Measurements from ENCODE around the gene CLUH.
A peak's percentile ranks its signal among the peaks of the same experiment; 100 is the strongest.

CLUH gene

DNA sequence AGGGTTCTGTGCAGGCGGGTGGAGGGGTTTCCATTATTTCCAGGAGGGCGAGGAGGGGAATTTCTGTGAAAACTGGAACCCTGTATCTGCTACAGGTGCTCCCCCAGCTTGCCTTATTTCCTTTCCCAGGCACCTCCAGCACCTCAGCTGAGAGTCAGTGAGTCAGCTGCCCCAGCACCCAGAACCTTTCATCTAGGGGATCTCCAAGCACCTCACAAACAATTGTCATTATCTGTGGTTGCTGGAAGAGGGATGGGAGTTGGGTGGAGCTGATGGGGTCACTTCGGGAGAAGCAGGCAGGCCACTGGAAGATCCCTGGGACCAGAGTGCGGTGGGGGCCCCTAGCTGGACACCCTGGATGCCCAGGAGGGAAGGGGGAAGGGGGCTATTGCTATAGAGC is 10.0 kb upstream of the CLUH start:
- DNase-seq, result no peak
- in situ Hi-C loops (cut with MboI; ENCODE audit: low pct_unique_long_range_greater_than_20kb, low sequenced_read_pairs), result no loop called here

DNA sequence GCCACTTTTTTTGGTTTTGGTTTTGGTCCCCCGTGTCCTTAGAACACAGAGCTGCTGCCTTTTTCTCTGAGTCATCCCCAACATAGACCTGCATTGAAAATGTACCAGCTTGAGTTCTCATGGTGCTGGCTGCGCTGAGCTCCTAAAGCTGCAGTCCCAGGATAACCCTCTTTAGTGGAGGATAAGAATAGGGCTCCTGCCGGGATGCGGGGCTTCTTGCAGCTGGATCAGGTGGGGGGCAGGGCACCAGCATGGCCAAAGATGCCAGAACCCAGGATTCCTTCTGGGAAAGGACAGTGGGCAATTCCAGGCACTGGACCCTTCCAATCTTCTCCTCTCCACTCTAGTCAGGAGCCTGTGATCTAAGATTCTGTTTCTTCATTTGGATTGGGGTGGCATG is 8.3 kb upstream of the CLUH start:
- no peak for DNase-seq
- in situ Hi-C loops (cut with MboI; ENCODE audit: low pct_unique_long_range_greater_than_20kb, low sequenced_read_pairs), result no loop called here

DNA sequence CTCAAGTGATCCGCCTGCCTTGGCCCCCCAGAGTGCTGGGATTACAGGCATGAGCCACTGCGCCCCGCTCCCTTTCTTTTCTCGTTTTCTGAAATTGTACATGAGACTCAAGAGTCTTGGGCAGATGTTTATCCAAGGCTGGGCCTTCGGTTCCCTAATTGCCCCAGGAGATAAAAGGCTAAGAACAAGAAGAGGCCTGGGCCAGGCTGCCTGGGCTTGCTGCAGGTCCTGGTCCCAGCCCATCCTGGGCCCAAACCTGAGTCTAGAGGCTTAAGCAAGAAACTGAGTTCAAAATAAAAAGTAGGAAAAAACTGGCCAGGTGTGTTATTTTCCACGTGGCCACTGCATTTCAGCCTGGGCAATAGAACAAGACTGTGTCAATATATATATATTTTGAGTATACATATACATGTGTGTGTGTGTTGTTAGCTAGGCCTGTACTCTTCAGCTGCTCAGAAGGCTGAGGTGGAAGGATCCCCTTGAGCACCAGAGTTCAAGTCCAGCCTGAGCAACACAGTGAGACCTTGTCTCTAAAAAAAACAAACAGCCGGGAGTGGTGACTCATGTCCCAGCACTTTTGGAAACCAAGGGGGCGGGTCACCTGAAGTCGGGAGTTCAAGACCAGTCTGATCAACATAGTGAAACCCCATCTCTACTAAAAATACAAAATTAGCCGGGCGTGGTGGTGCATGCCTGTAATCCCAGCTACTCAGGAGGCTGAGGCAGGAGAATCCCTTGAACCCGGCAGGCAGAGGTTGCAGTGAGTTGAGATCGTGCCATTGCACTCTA is 6.8 kb upstream of the CLUH start:
- in situ Hi-C loops (cut with MboI; ENCODE audit: low pct_unique_long_range_greater_than_20kb, low sequenced_read_pairs), result no loop called here
- DNase-seq, result no peak

DNA sequence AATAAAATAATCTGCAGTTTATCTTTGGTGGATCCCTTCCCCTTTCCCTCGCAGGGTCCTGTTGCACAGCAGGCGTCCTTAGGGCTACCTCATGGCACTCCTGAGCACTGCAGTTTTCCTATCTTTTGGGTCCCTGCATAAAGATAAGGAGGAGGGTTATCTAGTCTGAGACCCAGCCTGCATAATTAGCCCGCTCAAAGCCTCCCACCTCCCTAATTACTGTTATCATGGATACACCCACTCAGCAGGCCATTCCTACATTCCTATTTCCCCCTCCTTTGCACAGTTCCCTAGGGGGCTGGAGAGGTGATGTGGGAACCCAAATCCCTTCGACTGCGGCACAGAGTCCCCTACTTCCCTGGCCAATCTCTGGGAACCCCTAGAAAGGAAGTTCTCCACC is 5.1 kb upstream of the CLUH start:
- in situ Hi-C loops (cut with MboI; ENCODE audit: low pct_unique_long_range_greater_than_20kb, low sequenced_read_pairs), result no loop called here
- no peak for DNase-seq

DNA sequence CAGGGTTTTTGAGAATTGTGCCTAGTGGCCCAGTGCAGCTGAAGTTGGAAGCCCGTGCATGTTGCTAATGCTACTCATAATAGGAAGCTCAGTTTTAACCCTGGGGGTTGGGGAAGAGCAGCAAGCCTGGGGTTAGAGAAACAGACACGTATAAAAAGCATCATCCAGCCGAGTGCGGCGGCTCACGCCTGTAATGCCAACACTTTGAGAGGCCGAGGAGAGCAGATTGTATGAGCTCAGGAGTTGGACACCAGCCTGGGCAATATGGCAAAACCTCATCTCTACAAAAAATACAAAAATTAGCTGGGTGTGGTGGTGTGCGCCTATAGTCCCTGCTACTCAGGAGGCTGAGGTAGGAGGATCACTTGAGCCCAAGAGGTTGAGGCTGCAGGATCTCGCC is 2.3 kb upstream of the CLUH start:
- no peak for DNase-seq
- in situ Hi-C loops (cut with MboI; ENCODE audit: low pct_unique_long_range_greater_than_20kb, low sequenced_read_pairs), result no loop called here

DNA sequence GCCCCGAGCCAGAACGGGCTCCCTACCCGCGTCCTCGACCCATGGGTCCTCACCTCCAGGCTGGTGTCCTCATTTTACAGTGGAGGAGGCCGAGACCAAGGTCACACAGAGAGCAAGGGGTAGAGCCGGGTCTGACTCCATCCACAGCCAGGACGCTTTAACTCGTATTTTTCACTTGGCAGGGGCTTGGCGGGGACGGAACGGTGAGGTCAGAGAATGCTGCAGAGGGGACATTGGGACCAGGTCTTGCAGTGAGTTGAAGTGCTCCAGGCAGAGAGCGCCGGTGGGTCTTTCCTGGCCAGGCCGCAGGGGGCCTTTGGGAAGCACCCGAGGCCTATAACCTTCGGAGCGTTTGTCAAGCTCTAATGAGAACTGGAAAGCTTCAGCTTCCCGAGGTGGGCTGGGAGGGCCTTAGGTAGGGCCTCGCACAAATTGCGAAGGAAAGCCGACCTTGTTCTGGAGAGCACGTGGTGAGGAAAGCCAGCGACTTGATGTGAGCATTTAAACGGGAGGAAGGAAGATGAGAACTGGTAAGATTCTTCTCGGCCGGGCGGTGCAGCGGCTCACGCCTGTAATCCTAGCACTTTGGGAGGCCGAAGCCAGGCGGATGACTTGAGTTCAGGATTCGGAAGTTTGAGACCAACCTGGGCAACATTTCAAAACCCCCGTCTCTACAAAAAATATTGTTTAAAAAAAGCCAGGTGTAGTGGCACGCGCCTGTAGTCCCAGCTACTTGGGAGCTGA is 908 bp upstream of the CLUH start:
- in situ Hi-C loops (cut with MboI; ENCODE audit: low pct_unique_long_range_greater_than_20kb, low sequenced_read_pairs), result no loop called here
- DNase-seq, result no peak

DNA sequence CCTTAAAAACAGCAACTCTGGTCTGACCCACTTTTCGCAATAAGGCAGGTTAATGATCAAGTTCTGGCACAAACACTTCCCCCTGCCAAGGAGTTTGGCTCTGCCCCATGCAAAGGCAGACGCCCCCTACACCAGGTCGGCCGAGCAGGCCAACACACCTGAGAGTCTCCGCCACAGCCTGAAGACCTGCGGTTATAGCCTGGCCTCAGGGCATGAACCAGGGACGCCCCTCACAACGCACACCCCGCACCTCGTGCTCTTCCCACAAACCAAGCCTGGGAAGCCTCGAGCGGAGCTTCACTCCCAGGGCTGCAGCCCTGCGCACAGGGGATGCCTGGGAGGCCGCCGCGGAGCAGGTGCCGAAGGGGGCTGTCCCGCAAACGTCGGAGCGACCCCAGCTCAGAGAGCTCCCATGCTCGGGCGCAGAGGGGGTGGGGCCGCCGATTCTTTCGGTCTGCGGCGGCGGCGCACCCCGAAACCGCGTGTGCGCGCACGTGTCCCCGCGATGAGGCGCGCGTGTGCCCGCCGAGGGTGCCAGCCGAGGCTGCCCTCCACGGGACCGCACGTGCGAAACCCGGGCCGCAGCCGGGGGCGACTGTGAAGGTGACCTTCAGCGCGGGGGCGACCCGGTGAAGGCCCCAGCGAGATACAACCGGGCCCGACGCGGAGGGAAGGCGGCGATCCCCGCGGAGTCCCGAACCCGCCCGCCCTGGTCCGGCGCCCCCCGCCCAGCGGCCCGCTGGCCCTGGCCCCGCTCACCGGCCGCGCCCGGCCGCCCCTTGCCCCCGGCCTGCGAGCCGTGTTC is 559 bp downstream of the CLUH start:
- in situ Hi-C loops (cut with MboI; ENCODE audit: low pct_unique_long_range_greater_than_20kb, low sequenced_read_pairs), result no loop called here
- DNase-seq, result peak; percentile 27

DNA sequence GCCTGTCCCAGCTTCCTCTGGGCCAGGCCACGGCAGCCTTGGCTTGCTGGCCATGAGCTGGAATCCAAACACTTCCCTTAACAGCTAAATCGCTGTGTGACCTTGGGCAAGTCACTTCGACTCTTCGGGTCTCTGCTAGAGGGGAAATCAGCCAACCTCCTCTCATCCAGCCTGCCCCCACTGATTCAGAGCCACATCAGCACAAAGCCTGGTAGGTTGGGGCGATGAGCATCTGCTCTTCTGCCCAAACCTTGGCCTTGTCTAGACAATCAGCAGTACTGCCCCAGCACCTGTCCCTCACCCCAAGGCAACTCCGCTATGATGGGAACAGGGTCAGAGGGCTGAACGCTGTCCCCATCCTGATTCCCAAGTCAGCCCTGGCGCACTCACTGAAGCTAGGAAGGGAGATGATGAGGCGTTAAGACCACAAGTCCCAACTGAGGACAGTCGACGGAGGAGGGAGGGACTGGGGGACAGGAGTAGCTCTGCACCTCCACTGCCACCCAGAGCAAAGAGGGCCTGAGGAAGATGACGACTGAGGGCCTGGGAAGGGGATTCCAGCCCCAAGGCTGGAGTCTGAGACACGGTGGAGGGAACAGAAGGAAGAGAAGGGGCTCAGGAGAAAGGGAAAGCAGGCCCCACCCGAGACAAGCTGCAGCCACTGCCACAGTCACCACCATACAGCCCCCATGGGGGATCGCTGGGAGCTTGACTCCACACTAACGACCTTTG is 1.3 kb downstream of the CLUH start:
- in situ Hi-C loops (cut with MboI; ENCODE audit: low pct_unique_long_range_greater_than_20kb, low sequenced_read_pairs), result no loop called here
- no peak for DNase-seq

DNA sequence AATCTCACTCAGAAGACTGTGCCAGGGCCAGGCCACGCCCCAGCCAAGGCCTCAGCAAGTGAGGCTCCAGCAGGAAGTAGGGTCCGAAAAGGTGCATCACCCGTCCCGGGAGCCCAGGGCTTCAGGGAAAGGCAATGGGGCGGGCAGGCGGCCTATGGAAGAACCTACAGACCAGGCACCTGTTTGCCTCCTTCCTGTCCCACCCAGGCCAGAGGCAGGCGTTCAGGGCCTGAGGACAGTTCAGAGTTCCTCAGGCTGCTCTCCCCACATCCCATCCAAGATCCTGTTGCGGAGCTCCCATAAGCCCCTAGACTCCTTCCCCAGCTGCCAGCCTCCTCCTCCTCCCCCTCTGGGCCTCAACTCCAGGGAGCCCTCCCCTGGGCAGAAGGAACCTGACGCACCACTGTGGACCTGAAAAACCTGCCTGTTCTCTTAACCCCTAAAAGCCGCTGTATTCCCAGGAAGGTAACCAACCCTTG is 2.3 kb downstream of the CLUH start:
- in situ Hi-C loops (cut with MboI; ENCODE audit: low pct_unique_long_range_greater_than_20kb, low sequenced_read_pairs), result no loop called here
- DNase-seq, result no peak

DNA sequence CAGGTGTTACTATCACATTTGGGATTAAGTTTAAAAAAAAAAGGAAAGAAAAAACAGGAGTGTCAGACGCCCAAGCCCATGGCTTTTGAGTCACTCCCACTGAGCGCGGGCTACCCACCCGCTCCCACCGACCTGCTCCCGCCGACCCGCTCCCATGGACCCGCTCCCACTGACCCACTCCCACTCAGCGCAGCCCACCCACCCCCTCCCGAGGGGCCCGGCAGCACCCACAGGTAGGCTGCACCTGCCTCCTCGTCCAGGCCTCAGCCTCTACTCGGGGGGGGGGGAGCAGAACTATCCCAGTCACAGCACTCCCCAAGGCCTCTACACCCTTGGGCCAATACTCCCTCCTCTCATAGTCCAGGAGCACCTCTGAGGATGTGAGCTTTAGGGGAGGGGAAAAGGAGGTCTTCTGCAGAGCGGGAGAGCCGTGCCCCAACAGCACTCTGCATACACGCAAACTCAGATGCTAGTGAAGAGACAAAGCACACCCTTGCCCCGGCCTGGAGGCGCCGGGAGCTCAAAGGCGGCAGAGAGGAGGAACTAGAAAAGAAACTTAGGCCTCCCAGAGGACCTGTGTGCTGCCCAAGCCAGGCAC is 2.9 kb downstream of the CLUH start:
- DNase-seq, result no peak
- in situ Hi-C loops (cut with MboI; ENCODE audit: low pct_unique_long_range_greater_than_20kb, low sequenced_read_pairs), result no loop called here

DNA sequence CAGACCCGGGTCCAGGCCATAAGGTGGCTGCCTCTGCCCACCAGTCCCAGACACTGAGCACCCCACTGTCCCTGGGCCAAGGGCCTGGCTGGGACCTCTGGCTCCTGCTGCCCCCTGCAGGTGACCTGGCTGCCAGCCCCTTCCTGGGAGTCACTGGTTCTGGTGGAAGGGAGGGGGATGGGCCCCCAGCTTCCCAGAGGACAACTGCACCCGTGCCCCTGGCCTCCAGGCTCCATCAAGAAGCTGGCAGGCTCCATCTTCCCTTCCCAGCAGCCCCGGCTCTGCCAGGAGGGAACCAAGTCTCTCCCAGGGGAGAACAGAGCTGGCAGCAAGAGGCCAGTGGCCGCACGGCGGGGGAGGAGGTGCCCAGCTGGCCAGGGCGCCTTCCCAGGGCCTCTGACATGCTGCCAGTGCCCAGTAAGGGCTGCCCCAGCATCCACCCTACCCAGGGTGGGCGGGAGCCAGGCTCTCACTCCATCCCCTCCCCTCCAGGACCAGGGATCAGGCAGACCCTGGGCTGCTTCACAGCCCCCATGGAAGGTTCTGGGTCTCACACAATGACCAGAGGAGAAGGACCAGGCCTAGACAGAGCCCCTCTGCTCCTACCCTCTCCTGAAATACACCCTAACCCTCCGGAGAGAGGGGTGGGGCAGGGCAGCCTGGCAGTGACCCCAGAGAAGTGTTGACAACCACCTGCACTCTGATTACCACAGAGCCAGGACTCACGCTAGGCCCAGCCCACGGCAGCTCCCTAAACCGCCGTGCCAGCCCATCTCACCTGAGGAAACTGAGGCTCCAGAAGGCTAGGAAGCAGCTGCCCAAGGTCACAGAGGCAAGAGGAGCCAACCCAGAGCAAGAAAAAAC is 3.6 kb downstream of the CLUH start:
- no peak for DNase-seq
- in situ Hi-C loops (cut with MboI; ENCODE audit: low pct_unique_long_range_greater_than_20kb, low sequenced_read_pairs), result no loop called here

DNA sequence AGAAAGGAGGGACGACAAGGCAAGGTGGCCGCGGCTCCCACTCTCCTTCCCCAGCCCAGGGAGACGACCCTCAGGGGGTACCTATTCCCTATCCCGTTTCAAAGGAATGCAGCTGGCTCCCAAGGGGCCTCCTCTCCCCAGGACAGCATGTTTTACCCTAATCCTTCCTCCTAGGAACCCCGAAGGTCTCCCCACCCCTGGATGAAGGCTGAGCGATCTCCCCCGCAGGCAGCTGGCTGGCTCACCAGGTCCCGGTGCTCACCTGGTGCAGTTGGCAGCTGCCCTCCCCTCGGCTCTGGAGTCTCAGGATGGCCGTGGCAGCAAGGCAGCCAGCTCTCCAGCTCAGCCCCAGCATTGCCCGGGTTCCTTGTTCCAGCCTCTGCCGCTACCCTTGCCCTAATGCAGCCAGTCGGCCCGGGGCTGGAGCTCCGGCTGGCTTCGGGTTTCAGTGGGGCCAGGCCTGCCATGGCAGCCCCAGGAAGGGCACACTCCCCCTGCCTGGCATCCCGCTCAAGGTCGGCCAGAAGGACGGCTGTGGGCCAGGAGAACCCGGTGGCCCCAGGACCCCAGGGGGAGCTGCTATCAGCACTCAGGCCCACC is 4.6 kb downstream of the CLUH start:
- no peak for DNase-seq
- in situ Hi-C loops (cut with MboI; ENCODE audit: low pct_unique_long_range_greater_than_20kb, low sequenced_read_pairs), result no loop called here

DNA sequence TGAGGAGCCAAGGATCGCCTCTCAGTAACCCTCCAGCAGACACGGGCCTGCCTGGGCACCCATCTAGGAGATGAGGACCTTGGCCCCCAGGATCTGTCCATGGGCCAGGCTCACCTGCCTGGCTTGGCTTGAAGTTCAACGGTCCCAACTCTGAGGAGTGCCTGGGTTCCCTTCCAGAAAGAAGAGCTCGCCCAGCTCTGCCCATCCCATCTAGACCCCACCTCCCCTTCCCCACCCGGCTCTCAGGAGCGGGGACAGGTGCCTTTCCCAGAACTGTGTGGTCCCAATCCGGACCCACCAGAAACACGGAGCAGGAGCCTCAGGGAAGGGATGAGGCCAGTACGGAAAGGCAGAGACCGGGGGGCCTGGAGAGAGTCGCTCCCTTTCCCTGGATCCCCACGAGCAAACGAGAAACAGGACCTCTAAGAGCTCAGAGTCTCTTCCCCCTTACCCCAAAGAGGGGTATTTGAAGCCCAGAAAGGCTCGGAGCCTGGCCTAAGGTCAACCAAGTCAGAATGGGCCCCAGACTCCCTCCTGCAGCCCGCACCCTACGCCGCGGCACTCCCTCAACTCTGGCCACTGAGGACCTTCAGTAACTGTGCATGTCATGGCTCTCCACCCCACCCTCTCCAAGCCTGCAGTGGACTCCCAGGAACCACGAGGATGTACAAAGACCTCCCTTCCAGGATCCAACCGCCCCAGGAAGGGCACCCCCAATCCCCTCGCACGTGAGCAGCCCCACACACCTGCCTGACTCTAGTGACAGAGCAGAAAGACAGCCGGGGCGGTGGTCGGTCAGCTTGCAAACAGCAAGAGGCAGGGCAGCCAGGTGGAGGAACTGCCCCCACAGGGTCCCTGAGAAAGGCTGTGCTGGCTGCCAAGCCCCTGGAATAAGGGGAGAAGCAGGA is 5.4 kb downstream of the CLUH start:
- in situ Hi-C loops (cut with MboI; ENCODE audit: low pct_unique_long_range_greater_than_20kb, low sequenced_read_pairs), result no loop called here
- no peak for DNase-seq

DNA sequence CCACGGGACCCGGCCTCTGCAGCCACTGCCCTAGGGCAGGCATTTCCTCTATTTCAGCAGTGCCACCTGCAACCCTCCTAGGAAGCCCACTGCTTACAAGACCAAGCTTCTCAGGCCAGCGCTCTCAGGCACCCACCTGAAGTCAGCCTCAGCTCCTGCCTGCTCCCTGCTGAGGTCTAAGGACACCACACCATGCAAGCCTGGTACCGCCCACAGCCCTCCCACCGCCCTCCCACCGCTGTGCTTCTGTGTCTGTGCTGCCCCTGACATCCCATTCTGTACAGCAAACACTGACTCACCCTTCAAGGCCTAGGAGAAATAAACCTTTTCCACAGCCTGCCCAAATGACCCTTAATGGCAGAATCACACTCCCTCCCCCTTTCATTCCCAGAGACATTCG is 6.3 kb downstream of the CLUH start:
- in situ Hi-C loops (cut with MboI; ENCODE audit: low pct_unique_long_range_greater_than_20kb, low sequenced_read_pairs), result no loop called here
- DNase-seq, result no peak

DNA sequence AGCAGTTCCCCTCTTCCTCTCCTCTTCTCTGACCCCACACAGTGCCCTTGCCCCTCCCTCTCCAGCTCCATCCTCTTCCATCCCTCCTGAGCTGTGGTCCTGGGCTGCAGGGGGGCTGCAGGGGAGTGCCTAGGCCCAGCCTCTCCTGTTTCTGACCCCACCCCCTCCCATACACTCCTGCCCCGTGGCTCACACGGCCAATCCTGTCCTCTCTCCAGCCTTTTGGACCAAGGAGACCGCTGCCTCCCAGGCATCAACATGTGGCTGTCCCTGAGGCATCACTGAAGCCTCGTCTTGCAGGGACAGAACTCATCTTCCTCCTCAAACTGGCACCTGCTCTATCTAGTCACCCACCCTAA is 6.7 kb downstream of the CLUH start:
- no peak for DNase-seq
- in situ Hi-C loops (cut with MboI; ENCODE audit: low pct_unique_long_range_greater_than_20kb, low sequenced_read_pairs), result no loop called here

DNA sequence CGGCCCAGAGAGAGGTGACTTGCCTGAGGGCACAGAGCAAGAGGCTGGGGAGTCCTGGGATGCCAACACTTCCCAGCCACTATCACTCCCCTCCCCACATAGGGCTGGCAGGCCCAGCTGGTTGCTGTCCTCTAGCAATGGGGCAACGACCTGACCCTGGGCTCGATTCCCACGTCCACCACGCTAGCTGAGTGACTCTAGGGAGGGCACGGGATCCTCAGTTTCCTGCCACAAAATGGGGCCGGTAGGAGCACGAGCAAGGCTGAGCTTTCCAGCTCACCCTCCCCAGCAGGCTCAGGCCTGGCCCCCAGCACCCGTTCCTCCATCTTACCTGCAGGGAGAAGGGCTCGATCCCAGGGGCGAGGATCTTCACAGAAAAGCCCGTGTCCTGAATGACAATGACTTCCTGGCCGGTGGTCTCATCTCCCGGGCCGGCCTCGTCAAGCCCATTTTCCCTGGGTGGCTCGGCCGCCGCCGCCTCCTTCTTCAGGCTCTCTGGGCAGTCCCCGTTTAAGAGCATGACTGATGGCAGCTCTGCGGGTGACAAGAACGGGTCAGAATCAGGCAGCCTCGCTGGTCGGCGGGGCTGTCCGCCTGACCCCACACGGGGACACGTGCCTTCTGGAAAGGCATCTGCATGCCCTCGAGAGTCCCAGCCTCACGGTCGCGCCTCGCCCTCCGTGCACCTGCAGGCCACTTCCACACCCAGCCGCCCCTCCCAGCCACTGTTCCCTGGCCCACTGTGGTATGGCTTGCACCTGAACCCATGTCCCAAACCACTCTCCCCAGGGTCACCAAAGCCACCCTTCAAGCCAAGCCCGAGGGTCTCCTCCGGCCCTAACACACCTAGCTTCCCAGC is 7.3 kb downstream of the CLUH start:
- DNase-seq, result no peak
- in situ Hi-C loops (cut with MboI; ENCODE audit: low pct_unique_long_range_greater_than_20kb, low sequenced_read_pairs), result no loop called here

All from KBM-7 (cell line).